ENCODE data around the gene UQCC2.

The UQCC2 gene

DNA sequence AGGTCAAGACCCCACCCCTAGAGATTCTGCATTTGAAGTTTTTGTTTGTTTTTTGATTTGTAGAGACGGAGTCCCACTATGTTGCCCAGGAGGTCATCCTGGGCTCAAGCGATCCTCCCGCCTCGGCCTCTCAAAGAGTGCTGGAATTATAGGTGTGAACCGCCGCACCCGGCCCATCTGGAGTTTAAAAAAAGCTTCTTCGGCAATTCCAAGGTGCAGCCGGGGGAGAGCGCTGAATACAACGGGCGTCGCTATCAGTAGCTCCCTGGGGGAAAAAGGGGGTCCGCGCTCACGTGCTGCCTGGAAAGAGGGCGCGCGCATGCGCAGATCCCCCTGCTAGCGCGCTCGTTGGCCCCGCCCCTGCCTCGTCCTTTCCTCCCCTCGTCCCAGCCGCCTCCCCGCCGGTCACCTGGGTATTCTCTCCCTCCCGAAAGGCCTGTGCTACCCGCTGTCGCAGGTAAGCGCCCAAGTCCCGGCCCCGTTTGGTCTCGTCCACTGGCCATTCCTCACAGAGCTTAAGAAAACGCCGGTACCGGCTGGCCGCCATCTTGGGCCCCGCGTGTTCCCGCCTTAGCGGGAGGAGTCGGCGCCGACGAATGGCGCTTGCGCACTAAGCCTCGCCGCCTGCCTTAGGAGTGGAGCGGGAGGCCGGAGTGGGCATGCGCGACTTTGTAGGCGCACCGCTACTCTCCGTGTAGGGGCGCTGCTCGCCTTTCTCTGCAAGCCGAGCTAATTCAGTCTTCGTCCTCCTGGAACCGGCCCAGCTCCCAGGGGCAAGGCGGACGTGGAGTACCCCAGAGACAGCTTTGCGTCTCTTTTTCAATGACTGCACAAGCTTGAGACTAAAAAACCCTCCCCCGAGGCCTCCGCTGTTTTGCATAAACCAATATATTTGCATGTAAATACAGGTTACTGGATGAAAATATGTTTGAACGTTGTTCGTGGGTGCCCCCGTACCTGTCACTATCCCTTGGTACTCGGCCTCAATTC, at the start of gene UQCC2:
Gene UQCC2 (minus strand): TSS at position 561 of the 990 bp plus-strand sequence. CDS start 14 bp downstream, at position 547.
- TF ChIP-seq, protein P1, sequence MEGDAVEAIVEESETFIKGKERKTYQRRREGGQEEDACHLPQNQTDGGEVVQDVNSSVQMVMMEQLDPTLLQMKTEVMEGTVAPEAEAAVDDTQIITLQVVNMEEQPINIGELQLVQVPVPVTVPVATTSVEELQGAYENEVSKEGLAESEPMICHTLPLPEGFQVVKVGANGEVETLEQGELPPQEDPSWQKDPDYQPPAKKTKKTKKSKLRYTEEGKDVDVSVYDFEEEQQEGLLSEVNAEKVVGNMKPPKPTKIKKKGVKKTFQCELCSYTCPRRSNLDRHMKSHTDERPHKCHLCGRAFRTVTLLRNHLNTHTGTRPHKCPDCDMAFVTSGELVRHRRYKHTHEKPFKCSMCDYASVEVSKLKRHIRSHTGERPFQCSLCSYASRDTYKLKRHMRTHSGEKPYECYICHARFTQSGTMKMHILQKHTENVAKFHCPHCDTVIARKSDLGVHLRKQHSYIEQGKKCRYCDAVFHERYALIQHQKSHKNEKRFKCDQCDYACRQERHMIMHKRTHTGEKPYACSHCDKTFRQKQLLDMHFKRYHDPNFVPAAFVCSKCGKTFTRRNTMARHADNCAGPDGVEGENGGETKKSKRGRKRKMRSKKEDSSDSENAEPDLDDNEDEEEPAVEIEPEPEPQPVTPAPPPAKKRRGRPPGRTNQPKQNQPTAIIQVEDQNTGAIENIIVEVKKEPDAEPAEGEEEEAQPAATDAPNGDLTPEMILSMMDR (conservative IDR thresholded peaks at IDR 0.05; ENCODE audit: low read length), result peak; percentile 63
- DNase-seq (ENCODE audit: low read depth), result peak; percentile 93
- H3K4me3 ChIP-seq (ENCODE audit: low read length), result peak within 1 kb of the TSS; percentile 96

DNA sequence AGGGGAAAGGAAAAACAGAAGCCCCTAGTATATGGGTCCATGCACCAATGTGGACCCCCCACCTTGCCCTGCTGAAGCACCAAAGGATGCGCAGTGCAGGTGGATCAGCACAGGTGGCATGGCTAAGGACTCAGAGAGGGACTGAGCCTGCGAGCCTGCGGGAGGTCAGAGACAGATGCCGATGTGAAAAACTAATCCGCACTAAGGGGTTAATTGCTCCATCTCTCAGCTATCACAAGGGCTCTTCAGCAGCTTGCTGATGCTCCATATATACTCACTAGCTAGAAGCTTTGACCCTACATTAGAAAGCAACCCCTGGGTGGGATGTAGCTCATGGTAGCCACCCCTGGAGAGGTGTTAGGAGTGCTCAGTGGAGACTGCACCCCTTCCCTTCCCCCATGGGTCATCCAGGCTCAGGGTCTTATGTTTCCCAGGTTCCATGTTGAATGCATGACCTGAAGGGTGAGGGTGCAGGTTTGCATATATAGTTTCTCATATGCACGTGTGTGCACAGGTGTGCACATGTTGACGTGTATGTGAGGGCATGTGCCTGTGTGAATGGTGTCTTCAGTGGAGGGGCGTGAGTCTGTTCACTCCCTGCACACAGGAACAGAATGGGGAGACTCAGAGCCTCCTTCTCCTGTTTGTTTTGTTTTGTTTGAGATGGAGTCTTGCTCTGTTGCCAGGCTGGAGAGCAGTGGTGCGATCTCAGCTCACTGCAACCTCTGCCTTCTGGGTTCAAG, 48.6 kb upstream of the UQCC2 start:
- DNase-seq (ENCODE audit: low read depth), result no peak
- TF ChIP-seq, protein P1 (conservative IDR thresholded peaks at IDR 0.05; ENCODE audit: low read length), result no peak
- H3K4me3 ChIP-seq (ENCODE audit: low read length), result no peak overlapping the region

DNA sequence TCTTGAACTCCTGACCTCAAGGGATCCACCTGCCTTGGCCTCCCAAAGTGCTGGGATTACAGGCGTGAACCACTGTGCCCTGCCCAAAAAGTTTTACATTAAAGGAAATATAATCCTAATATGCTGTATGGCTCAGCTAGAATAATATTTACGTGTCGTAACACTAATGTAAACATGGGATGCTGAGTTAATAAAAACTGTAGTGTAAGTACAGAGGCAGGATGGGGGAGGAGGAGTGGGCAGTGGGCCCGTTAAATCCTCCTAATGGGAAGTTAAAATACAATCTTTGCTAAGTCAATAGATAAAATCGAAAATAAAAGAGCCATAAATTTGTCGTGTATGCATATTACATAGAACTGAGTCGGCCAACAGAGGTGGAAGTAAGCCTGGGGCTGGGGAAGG, 47.3 kb upstream of the UQCC2 start:
- no peak for DNase-seq (ENCODE audit: low read depth)
- TF ChIP-seq, protein P1 (conservative IDR thresholded peaks at IDR 0.05; ENCODE audit: low read length), result no peak
- H3K4me3 ChIP-seq (ENCODE audit: low read length), result no peak overlapping the region

DNA sequence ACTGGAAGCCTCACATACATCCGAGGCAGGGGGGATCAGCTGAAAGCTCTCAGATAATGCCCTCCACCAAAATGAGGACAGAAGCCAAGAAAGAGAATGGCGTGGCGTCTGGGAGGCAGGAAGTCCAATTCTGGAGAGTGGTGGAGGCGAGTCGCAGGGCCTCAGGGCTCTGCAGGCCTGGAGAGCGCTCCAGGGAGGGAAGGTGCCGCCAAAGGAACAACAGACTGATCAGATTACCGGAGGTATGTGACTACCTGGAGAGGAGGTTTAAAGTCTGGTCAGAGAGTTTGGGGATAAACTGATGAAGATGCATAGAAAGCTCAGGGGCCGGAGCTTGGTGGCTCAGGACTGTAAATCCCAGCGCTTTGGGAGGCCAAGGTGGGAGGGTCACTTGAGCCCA, 46.4 kb upstream of the UQCC2 start:
- H3K4me3 ChIP-seq (ENCODE audit: low read length), result no peak overlapping the region

DNA sequence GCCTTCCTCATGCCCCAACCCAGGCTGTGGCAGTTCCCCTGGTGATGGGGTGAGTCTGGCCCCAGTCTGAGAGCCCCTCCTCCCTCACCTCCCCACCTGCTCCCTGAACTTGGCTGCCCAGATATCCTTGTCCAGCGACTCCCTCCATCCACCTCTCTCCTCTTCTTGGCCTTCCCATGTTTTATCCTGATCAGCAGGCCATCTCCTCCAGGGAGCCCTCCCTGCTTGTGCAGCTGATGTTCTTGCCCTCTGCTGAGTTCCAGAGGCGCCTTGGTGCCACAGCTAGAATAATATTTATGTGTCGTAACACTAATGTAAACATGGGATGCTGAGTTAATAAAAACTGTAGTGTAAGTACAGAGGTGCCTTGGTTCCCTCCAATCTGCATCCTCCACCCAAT, 45.6 kb upstream of the UQCC2 start:
- TF ChIP-seq, protein P1 (conservative IDR thresholded peaks at IDR 0.05; ENCODE audit: low read length), result no peak
- no peak overlapping the region for H3K4me3 ChIP-seq (ENCODE audit: low read length)
- no peak for DNase-seq (ENCODE audit: low read depth)

More for the DNA sequence above, 46.4 kb upstream of the UQCC2 start:
- no peak for DNase-seq (ENCODE audit: low read depth)
- TF ChIP-seq, protein P1 (conservative IDR thresholded peaks at IDR 0.05; ENCODE audit: low read length), result no peak

DNA sequence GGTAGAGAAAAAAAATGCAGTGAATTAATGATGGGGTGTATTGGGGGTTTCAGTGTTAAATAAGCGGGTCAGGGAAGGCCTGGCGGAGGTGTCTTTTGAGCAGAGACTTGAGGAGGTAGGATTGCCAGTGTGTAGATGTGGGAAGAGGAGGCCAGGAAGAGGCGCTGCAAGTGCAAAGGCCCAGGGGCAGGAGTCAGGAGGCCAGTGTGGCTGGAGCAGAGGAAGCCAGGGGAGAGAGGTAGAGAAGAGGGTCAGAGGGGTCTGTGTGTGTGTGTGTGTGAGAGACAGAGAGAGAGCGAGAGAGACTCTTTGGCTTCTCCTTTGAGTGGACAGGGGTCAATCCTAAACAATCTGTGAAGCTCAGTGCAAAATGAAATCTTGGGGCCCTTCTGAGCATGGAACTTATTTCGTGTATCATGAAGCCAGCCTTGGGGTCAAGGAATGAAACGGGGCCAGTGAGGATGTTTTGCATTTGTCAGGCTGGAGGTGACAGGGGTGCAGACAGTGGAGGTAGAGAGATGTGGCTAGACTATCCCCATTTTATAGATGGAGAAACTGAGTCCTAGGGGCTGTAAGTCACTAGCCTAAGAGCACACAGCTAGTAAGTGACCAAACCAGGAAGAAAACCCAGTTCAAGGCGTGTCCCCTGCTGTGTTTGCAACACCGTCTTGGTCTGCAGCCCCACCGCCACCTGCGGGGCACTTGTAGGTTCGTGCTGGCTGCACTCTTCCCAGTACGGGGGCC, 44.9 kb upstream of the UQCC2 start:
- no peak overlapping the region for H3K4me3 ChIP-seq (ENCODE audit: low read length)
- no peak for DNase-seq (ENCODE audit: low read depth)
- TF ChIP-seq, protein P1 (conservative IDR thresholded peaks at IDR 0.05; ENCODE audit: low read length), result no peak
